HG02840 (cell line): ENCODE data around the gene TUG1.

Experiments used
- ATAC-seq: cut with Tn5 transposase; IDR thresholded peaks from one replicate; pipeline ENCODE4 v1.9.1; 2021; ENCODE audit warnings: mild to moderate bottlenecking, moderate library complexity, moderate number of reproducible peaks; ENCODE audit not compliant: unreplicated experiment, low FRiP score

Gene TUG1

GRCh38 chr22:30996462-30996861, 27.4 kb downstream of the TUG1 start:
- ATAC-seq = no peak

DNA sequence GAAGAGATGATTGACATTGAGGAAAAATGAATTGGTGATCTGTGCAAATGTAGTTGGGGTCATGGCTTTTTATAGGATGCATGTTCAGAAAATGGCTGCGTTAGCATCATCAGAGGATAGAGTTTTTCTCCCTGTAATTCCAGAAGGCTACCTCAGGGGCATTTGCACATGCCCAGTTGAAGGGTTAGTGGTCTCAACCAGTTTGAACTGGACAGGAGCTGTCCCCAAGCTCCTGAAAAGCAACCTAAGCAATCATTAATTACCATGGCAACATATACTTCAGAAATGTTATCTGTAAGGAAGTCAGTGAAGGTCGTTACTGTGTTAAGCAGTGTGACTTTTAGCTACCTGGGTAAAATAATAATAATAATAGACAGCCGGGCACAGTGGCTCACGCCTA, 29.3 kb downstream of the TUG1 start:
- no peak for ATAC-seq

- no peak for ATAC-seq
Measured at GRCh38 chr22:31001124-31001770, 32.2 kb downstream of the TUG1 start.

GRCh38 chr22:31005535-31005934, 36.5 kb downstream of the TUG1 start:
- ATAC-seq = no peak

DNA sequence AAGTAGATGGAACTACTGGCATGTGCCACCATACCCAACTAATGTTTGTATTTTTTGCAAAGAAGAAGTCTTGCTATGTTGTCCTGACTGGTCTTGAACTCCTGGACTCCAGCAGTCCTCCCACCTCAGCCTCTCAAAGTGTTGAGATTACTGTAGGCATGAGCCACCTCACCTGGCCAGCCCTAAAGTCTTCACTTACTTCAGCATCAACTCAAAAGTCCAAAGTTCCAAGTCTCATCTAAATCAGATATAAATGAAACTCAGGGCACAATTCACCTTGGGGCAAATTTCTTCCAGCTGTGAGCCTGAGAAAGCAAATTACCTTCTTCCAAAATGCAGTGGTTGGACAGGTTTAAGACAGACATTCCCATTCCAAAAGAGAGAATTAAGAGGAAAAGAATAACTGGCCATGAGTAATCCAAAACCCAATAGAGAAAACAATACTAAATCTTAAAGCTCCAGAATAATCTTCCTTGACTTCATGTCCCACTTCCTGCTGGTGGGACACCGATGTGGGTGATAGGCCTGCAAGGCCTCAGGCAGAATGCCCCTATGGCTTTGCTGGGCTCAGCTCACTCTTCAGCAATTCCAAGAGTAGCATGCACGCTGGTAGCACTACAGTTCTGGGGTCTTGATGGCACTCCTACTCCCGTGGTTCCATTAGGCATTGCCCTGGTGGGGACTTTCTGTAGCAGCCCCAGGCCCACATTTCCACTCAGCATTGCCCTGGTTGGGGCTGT, 50.3 kb downstream of the TUG1 start:
- no peak for ATAC-seq

DNA sequence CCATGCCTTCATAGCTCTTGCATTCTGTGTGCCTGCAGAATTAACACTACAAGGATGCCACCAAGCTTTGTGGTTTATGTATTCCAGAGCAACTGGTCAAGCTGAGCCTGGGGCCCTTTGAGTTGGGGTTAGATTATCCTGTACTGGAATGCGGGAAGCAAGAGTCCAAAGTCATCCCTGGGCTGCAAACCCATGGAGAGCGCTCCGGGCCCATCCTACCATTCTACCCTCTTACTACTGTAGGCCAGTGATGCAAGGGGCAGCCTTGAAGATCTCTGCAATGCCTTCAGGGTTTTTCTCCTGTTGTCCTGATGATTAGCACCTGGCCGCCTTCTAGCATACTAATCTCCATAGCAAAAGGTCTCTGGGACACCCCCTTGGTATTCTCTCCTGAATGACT, 51.3 kb downstream of the TUG1 start:
- no peak for ATAC-seq

- ATAC-seq = no peak
Measured at GRCh38 chr22:31022516-31022915, 53.5 kb downstream of the TUG1 start.
